Effector memory CD4-positive, alpha-beta T cell (primary cell): Measurements from ENCODE around the gene FBXO3.
"Not testable (repeated sequence)": the region's sequence is repeated elsewhere in the genome, so short reads cannot be mapped to it uniquely, and the experiment has no call there.

ENCODE experiments used
- DNase-seq, 3 donors: peaks; one replicate each; pipeline ENCODE4 v3.0.0-alpha.2; 2020
- H3K27ac ChIP-seq: 2 replicates; pipeline ENCODE4 v1.7.0; 2013; ENCODE audit warnings: mild to moderate bottlenecking, low read length, moderate library complexity; ENCODE audit not compliant: insufficient read depth, poor library complexity, severe bottlenecking
- H3K27me3 ChIP-seq: replicated peaks from 2 replicates; pipeline ENCODE4 v1.7.0; 2013; ENCODE audit warnings: mild to moderate bottlenecking, low read length; ENCODE audit not compliant: insufficient read depth, control insufficient read depth, poor library complexity, severe bottlenecking
- H3K36me3 ChIP-seq: 2 replicates; pipeline ENCODE4 v1.7.0; 2013; ENCODE audit warnings: mild to moderate bottlenecking, low read length, moderate library complexity; ENCODE audit not compliant: control insufficient read depth, insufficient read depth
- H3K4me1 ChIP-seq: 2 replicates; pipeline ENCODE4 v1.7.0; 2013; ENCODE audit warnings: low read length, mild to moderate bottlenecking; ENCODE audit not compliant: control insufficient read depth, insufficient read depth, poor library complexity, severe bottlenecking
- H3K4me3 ChIP-seq: 2 replicates; pipeline ENCODE4 v1.7.0; 2013; ENCODE audit warnings: low read length, low read depth, mild to moderate bottlenecking; ENCODE audit not compliant: insufficient read depth, poor library complexity, severe bottlenecking
- H3K9me3 ChIP-seq: 2 replicates; pipeline ENCODE4 v1.7.0; 2013; ENCODE audit warnings: mild to moderate bottlenecking, low read length, moderate library complexity; ENCODE audit not compliant: control insufficient read depth

The FBXO3 gene

GRCh38 chr11:33788095-33788494, 13.8 kb upstream of the FBXO3 start:
- not testable (repeated sequence) for H3K27ac ChIP-seq, DNase-seq, H3K27me3 ChIP-seq, H3K9me3 ChIP-seq, H3K4me3 ChIP-seq, H3K4me1 ChIP-seq, H3K36me3 ChIP-seq

GRCh38 chr11:33787076-33787475, 12.8 kb upstream of the FBXO3 start:
- Histone ChIP-seq H3K9me3 (no peaks in the 10 kb centered on the region), H3K4me1 (no peaks in the 10 kb centered on the region), H3K4me3 (no peak overlapping the region), H3K36me3 (no peaks in the 10 kb centered on the region), H3K27ac (no peak overlapping the region), H3K27me3 (no peaks in the 10 kb centered on the region)
- DNase-seq = no peak

- H3K27me3 ChIP-seq = no peaks in the 10 kb centered on the region
- H3K9me3 ChIP-seq = no peaks in the 10 kb centered on the region
- H3K36me3 ChIP-seq = no peaks in the 10 kb centered on the region
- H3K4me3 ChIP-seq = no peak overlapping the region
- no peak overlapping the region for H3K27ac ChIP-seq
- DNase-seq = no peak
- H3K4me1 ChIP-seq = no peaks in the 10 kb centered on the region
These were observed 11.3 kb upstream of the FBXO3 start for GRCh38 chr11:33785609-33786008.

GRCh38 chr11:33779849-33780528, 5.7 kb upstream of the FBXO3 start:
- DNase-seq = no peak
- H3K27ac ChIP-seq = no peak overlapping the region
- H3K27me3 ChIP-seq = no peaks in the 10 kb centered on the region
- peaks cover 3% of the 10 kb centered on the region for H3K4me1 ChIP-seq
- no peak overlapping the region for H3K4me3 ChIP-seq
- no peaks in the 10 kb centered on the region for H3K9me3 ChIP-seq
- no peaks in the 10 kb centered on the region for H3K36me3 ChIP-seq

GRCh38 chr11:33778675-33779074, 4.4 kb upstream of the FBXO3 start:
- H3K4me3 ChIP-seq = no peak overlapping the region
- DNase-seq = no peak
- no peak overlapping the region for H3K27ac ChIP-seq
- H3K36me3 ChIP-seq = no peaks in the 10 kb centered on the region
- no peaks in the 10 kb centered on the region for H3K9me3 ChIP-seq
- H3K27me3 ChIP-seq = no peaks in the 10 kb centered on the region
- peaks cover 9% of the 10 kb centered on the region for H3K4me1 ChIP-seq

- Histone ChIP-seq H3K4me3 (no peak overlapping the region), H3K4me1 (peaks cover 16% of the 10 kb centered on the region)
These were observed 3.6 kb upstream of the FBXO3 start for GRCh38 chr11:33777906-33778305.

GRCh38 chr11:33775832-33776470, 1.6 kb upstream of the FBXO3 start:
- DNase-seq = no peak
- Histone ChIP-seq H3K9me3 (no peaks in the 10 kb centered on the region), H3K27me3 (no peaks in the 10 kb centered on the region), H3K27ac (no peak overlapping the region), H3K4me3 (no peak overlapping the region), H3K4me1 (peaks cover 22% of the 10 kb centered on the region), H3K36me3 (no peaks in the 10 kb centered on the region)

More at GRCh38 chr11:33777906-33778305, 3.6 kb upstream of the FBXO3 start:
- H3K27ac ChIP-seq = no peak overlapping the region
- H3K27me3 ChIP-seq = no peaks in the 10 kb centered on the region
- no peaks in the 10 kb centered on the region for H3K36me3 ChIP-seq
- no peaks in the 10 kb centered on the region for H3K9me3 ChIP-seq
- DNase-seq = peak in 1 of 3 donors; percentile 17

GRCh38 chr11:33775467-33775807, 1.1 kb upstream of the FBXO3 start:
- no peak overlapping the region for H3K4me3 ChIP-seq
- H3K27me3 ChIP-seq = no peaks in the 10 kb centered on the region
- H3K36me3 ChIP-seq = peaks cover 1% of the 10 kb centered on the region
- H3K9me3 ChIP-seq = no peaks in the 10 kb centered on the region
- DNase-seq = no peak
- H3K4me1 ChIP-seq = peaks cover 22% of the 10 kb centered on the region
- no peak overlapping the region for H3K27ac ChIP-seq

- H3K27me3 ChIP-seq = no peaks in the 10 kb centered on the region
- no peak for DNase-seq
- H3K27ac ChIP-seq = peak overlapping the region; percentile 74
- peaks cover 5% of the 10 kb centered on the region for H3K36me3 ChIP-seq
- peak overlapping the region; percentile 100 for H3K4me3 ChIP-seq
- peaks cover 22% of the 10 kb centered on the region for H3K4me1 ChIP-seq
- no peaks in the 10 kb centered on the region for H3K9me3 ChIP-seq
These were observed 581 bp upstream of the FBXO3 start for GRCh38 chr11:33774736-33775466.

GRCh38 chr11:33773404-33773986, 825 bp downstream of the FBXO3 start:
- Histone ChIP-seq H3K4me3 (peak overlapping the region; percentile 100), H3K27ac (peak overlapping the region; percentile 87), H3K4me1 (peaks cover 22% of the 10 kb centered on the region), H3K27me3 (no peaks in the 10 kb centered on the region), H3K9me3 (no peaks in the 10 kb centered on the region), H3K36me3 (peaks cover 14% of the 10 kb centered on the region)
- peak in 2 of 3 donors; percentile 6 to 10 for DNase-seq
